ENCODE results near the gene DDTL.
"Not testable (repeated sequence)": the region's sequence is repeated elsewhere in the genome, so short reads cannot be mapped to it uniquely, and the experiment has no call there.

- TF ChIP-seq CTCF, POLR2A (IDR thresholded peaks at IDR 0.05): not testable (repeated sequence)
Observed at GRCh38 chr22:23974345-23974744, 7.7 kb downstream of the DDTL start, which contains the start of gene DDT.

All from thyroid gland (tissue), 4 donors.